Common myeloid progenitor, CD34-positive (primary cell): ENCODE data around the gene FYB1.

Experiments used
- CTCF ChIA-PET: fragments of 350-600 bp; sonication (Branson Sonifier 250); formaldehyde crosslinking; loops from one replicate; lab custom pipeline; 2021; ENCODE audit warnings: antibody characterized with exemption; lab: Charles Lee
- POLR2A ChIA-PET: fragments of 350-600 bp; sonication (Branson Sonifier 250); formaldehyde crosslinking; loops from one replicate; lab custom pipeline; 2021; ENCODE audit warnings: antibody characterized with exemption; lab: Charles Lee
- DNase-seq, 3 donors: peaks; one replicate each; pipeline versions ENCODE4 v3.0.0 to v3.0.0-alpha.2; 2013
- H3K27ac ChIP-seq, 2 experiments: 1 replicate in 1 of 2; 2 replicates in 1 of 2; pipeline ENCODE4 v1.7.0; 2013; ENCODE audit warnings: inconsistent platforms in 2 of 2, low read length in 2 of 2, mild to moderate bottlenecking in 2 of 2, low read depth in 1 of 2, moderate library complexity in 1 of 2; ENCODE audit not compliant: severe bottlenecking in 2 of 2, insufficient read depth in 1 of 2, poor library complexity in 1 of 2
- H3K27me3 ChIP-seq, 5 experiments: replicated peaks in 2 of 5; 1 replicate in 3 of 5; 2 replicates in 2 of 5; pipeline versions ENCODE4 v1.6.1 to v1.7.0; 2013; ENCODE audit warnings: low read length in 4 of 5, mild to moderate bottlenecking in 2 of 5, moderate library complexity in 2 of 5, inconsistent platforms in 1 of 5; ENCODE audit not compliant: insufficient read depth in 5 of 5, control insufficient read depth in 4 of 5
- H3K36me3 ChIP-seq, 4 experiments: 1 replicate in 2 of 4; 2 replicates in 2 of 4; pipeline versions ENCODE4 v1.6.1 to v1.7.0; 2013; ENCODE audit warnings: low read length in 3 of 4, control low read depth in 1 of 4, mild to moderate bottlenecking in 1 of 4; ENCODE audit not compliant: control insufficient read depth in 4 of 4, insufficient read depth in 4 of 4
- H3K4me1 ChIP-seq, 4 experiments: 1 replicate in 3 of 4; 2 replicates in 1 of 4; pipeline versions ENCODE4 v1.6.1 to v1.7.1; 2013; ENCODE audit warnings: low read length in 3 of 4, mild to moderate bottlenecking in 3 of 4, control low read depth in 1 of 4, inconsistent platforms in 1 of 4, moderate library complexity in 1 of 4; ENCODE audit not compliant: control insufficient read depth in 4 of 4, insufficient read depth in 4 of 4; ENCODE audit errors: control extremely low read depth in 1 of 4
- H3K4me3 ChIP-seq, 7 experiments: 1 replicate in 4 of 7; 2 replicates in 3 of 7; pipeline versions ENCODE4 v1.5.1 to v1.7.0; 2013; ENCODE audit warnings: mild to moderate bottlenecking in 7 of 7, low read length in 6 of 7, moderate library complexity in 6 of 7, inconsistent platforms in 2 of 7, low read depth in 2 of 7, control low read depth in 1 of 7; ENCODE audit not compliant: insufficient read depth in 4 of 7, control insufficient read depth in 1 of 7; ENCODE audit errors: extremely low read depth in 1 of 7
- H3K9me3 ChIP-seq, 5 experiments: 1 replicate in 4 of 5; 2 replicates in 1 of 5; pipeline versions ENCODE4 v1.6.1 to v1.7.1; 2013; ENCODE audit warnings: low read length in 4 of 5, mild to moderate bottlenecking in 2 of 5, inconsistent platforms in 1 of 5, low read depth in 1 of 5, moderate library complexity in 1 of 5; ENCODE audit not compliant: control insufficient read depth in 4 of 5, insufficient read depth in 2 of 5; ENCODE audit errors: control extremely low read depth in 1 of 5
- WGBS: methylation state at CpG from one replicate; pipeline ENCODE4 v1.1.5; 2013; ENCODE audit not compliant: insufficient coverage; 5-methylcytosine and 5-hydroxymethylcytosine counted together

The FYB1 gene

DNA sequence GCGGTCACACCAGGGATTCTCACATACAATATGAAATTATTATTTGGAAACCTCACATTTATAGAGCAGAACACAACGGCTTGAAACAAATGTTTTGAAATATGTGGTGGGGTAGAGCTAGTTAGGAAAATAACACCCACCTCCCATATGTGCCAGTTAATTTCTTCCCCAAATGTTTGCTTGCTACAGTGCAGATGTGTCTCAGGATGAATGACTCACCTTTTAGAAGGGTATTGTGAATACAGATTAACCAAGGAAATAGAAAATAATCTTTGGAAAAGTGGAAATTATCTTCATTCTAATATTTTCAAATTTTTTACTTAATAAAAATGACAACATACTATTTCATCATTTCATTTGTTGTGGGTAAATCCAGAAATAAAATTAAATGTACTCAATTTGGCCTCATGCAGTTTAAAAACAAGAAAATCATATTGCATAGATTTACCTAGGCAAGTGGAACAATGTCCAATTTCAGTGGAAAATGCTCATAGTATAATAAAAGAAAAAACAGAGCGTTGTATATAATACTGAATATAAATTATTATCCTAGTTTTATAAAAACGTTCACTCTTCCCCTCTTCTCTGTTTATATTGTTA, 105.9 kb downstream of the FYB1 start:
- no CpG with 5 or more reads among the region's 4 CpGs for WGBS
- ChIA-PET POLR2A (no interaction called here), CTCF (interaction anchor here (0.9 kb wide), 1 partner anchor 32 kb away, joined by 3 read pairs; no protein-coding TSS in a partner anchor)
- Histone ChIP-seq H3K27me3 (no peaks in the 10 kb centered on the region), H3K36me3 (peaks cover 0 to 13% (median 0%) of the 10 kb centered on the region in 4 experiments), H3K27ac (no peak overlapping the region), H3K4me3 (no peak overlapping the region), H3K4me1 (no peaks in the 10 kb centered on the region), H3K9me3 (no peaks in the 10 kb centered on the region)
- no peak for DNase-seq

DNA sequence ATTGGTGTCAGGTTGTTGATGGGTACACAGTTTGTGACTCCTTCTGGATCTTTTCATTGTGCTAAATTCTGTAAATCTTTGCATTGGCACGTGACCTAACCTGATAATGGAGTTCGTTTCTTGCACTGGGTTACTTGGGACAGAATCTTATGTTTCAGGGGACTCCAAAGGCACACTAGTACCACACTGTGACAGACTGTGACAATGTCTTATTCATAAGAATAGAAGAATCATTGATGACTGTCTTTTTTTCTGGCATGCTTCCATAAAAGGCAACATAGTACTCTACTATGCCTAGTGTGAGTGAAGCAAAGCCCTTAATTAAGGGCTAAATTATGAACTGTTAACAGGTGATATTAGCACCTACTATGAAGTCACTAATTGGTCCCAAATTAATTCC, 109.8 kb downstream of the FYB1 start:
- WGBS: 94% methylated on average over 2 of the region's 2 CpGs
- Histone ChIP-seq H3K27me3 (no peaks in the 10 kb centered on the region), H3K4me3 (no peak overlapping the region), H3K4me1 (no peaks in the 10 kb centered on the region), H3K9me3 (no peaks in the 10 kb centered on the region), H3K27ac (no peak overlapping the region), H3K36me3 (peaks cover 0 to 13% (median 0%) of the 10 kb centered on the region in 4 experiments)
- CTCF ChIA-PET: interaction anchor here (1.4 to 3.5 kb wide), 2 partner anchors 104 to 174 kb away, joined by 4 to 11 read pairs; no protein-coding TSS in a partner anchor
- POLR2A ChIA-PET: no interaction called here
- DNase-seq: no peak

- no CpG with 5 or more reads among the region's 3 CpGs for WGBS
- DNase-seq: no peak
- ChIA-PET CTCF (interaction anchor here (1.4 to 1.5 kb wide), 2 partner anchors 9 to 103 kb away, joined by 3 to 4 read pairs; no protein-coding TSS in a partner anchor), POLR2A (no interaction called here)
- H3K36me3 ChIP-seq: peaks cover 0 to 10% (median 0%) of the 10 kb centered on the region in 4 experiments
- no peaks in the 10 kb centered on the region for H3K27me3 ChIP-seq
- no peaks in the 10 kb centered on the region for H3K4me1 ChIP-seq
- no peaks in the 10 kb centered on the region for H3K9me3 ChIP-seq
- no peak overlapping the region for H3K4me3 ChIP-seq
- no peak overlapping the region for H3K27ac ChIP-seq
Observed at GRCh38 chr5:39108987-39109386, 110.4 kb downstream of the FYB1 start.

GRCh38 chr5:39107350-39107749, 112.0 kb downstream of the FYB1 start:
- Histone ChIP-seq H3K36me3 (peaks cover 0 to 6% (median 0%) of the 10 kb centered on the region in 4 experiments), H3K4me1 (no peaks in the 10 kb centered on the region), H3K9me3 (no peaks in the 10 kb centered on the region), H3K27ac (no peak overlapping the region), H3K27me3 (no peaks in the 10 kb centered on the region), H3K4me3 (no peak overlapping the region)
- no peak for DNase-seq
- CTCF ChIA-PET: interaction anchor here (1.4 kb wide), 1 partner anchor 8 kb away, joined by 4 read pairs; no protein-coding TSS in a partner anchor
- POLR2A ChIA-PET: no interaction called here

GRCh38 chr5:39106322-39106721, 113.0 kb downstream of the FYB1 start:
- peaks cover 0 to 6% (median 0%) of the 10 kb centered on the region in 4 experiments for H3K36me3 ChIP-seq
- ChIA-PET CTCF (interaction anchor here (1.0 to 3.1 kb wide), 2 partner anchors 25 to 101 kb away, joined by 4 to 14 read pairs; no protein-coding TSS in a partner anchor), POLR2A (no interaction called here)
- WGBS: no CpG with 5 or more reads among the region's 1 CpG
- H3K9me3 ChIP-seq: no peaks in the 10 kb centered on the region
- no peaks in the 10 kb centered on the region for H3K27me3 ChIP-seq
- no peak overlapping the region for H3K4me3 ChIP-seq
- H3K27ac ChIP-seq: no peak overlapping the region
- peak; percentile 36 to 50 (median 48) for DNase-seq
- no peaks in the 10 kb centered on the region for H3K4me1 ChIP-seq

DNA sequence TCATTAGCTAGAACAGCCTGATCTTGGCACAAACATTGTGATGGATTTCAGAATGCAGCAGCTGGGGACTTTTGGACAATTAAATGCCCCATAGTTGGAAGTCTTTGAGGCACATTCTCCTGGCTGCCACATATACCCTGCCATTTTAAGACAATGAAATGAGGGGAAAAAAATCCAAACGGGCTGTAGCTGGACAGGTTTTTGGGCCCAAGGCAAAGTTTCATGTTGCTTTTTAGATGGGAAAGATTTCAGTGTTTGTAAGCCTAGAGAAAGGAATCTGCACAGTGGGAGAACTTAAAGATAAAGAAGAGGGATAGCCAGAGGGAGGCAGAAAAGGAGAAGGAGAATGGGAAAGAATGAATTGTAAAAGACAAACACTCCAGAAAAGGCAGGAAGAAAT, 115.1 kb downstream of the FYB1 start:
- no peaks in the 10 kb centered on the region for H3K27me3 ChIP-seq
- peaks cover 0 to 2% (median 0%) of the 10 kb centered on the region in 4 experiments for H3K36me3 ChIP-seq
- no peak overlapping the region for H3K27ac ChIP-seq
- CTCF ChIA-PET: interaction anchor here (0.6 to 3.1 kb wide), 3 partner anchors 10 to 110 kb away, joined by 4 to 14 read pairs (median 5); no protein-coding TSS in a partner anchor
- DNase-seq: no peak
- H3K4me1 ChIP-seq: peaks cover 0 to 7% (median 2%) of the 10 kb centered on the region in 4 experiments
- POLR2A ChIA-PET: no interaction called here
- H3K9me3 ChIP-seq: no peaks in the 10 kb centered on the region
- 100% methylated on average over 1 of the region's 1 CpG for WGBS
- H3K4me3 ChIP-seq: no peak overlapping the region

DNA sequence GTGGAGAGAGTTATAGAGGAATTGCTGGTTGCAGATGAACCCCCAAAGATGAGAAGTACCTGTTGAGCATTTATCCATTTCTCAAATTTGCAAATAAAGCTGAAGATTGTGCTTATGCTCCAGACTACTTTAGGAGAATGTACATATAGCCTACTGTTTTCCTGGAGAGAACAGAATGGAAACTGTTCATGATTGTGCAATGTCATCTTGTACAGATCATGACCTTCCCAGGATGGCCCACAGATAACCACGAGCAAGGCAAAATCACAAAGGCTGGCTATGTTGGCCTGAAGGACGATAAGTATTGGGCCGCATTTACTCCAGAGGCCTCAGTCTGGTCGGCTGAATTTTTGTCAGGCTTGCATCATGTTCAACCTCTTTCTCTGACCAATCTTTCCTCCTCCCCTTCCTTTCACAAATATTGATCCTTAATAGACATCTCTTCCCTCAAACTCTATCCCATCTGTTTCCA, 116.6 kb downstream of the FYB1 start:
- POLR2A ChIA-PET: no interaction called here
- Histone ChIP-seq H3K27me3 (no peaks in the 10 kb centered on the region), H3K36me3 (peaks cover 0 to 2% (median 0%) of the 10 kb centered on the region in 4 experiments), H3K9me3 (no peaks in the 10 kb centered on the region), H3K4me1 (peaks cover 0 to 7% (median 2%) of the 10 kb centered on the region in 4 experiments), H3K27ac (no peak overlapping the region), H3K4me3 (no peak overlapping the region)
- 98% methylated on average over 4 of the region's 4 CpGs for WGBS
- CTCF ChIA-PET: interaction anchor here (1.5 kb wide), 1 partner anchor 12 kb away, joined by 5 read pairs; no protein-coding TSS in a partner anchor
- DNase-seq: no peak
